Tibial nerve (tissue), 3 donors: Measurements from ENCODE around the gene CYP26B1.

Experiments
- POLR2A ChIP-seq, 2 donors: fragments of 450-650 bp; IDR thresholded peaks; one replicate each; pipeline ENCODE4 v1.6.1; 2017; ENCODE audit warnings: antibody characterized with exemption in 2 of 2, mild to moderate bottlenecking in 2 of 2, moderate library complexity in 2 of 2
- TF ChIP-seq, protein P1 (sequence below), 5 experiments: fragments of 200-600 bp in 3 of 5; fragments of 450-650 bp in 2 of 5; sonication (generic) in 3 of 5; IDR thresholded peaks; one replicate each; pipeline ENCODE4 v1.5.1; 2016 to 2019; ENCODE audit warnings: antibody characterized with exemption in 5 of 5, mild to moderate bottlenecking in 3 of 5, moderate library complexity in 2 of 5

GRCh38 chr2:72146347-72147302, 1.0 kb downstream of the CYP26B1 start:
- TF ChIP-seq, protein P1, sequence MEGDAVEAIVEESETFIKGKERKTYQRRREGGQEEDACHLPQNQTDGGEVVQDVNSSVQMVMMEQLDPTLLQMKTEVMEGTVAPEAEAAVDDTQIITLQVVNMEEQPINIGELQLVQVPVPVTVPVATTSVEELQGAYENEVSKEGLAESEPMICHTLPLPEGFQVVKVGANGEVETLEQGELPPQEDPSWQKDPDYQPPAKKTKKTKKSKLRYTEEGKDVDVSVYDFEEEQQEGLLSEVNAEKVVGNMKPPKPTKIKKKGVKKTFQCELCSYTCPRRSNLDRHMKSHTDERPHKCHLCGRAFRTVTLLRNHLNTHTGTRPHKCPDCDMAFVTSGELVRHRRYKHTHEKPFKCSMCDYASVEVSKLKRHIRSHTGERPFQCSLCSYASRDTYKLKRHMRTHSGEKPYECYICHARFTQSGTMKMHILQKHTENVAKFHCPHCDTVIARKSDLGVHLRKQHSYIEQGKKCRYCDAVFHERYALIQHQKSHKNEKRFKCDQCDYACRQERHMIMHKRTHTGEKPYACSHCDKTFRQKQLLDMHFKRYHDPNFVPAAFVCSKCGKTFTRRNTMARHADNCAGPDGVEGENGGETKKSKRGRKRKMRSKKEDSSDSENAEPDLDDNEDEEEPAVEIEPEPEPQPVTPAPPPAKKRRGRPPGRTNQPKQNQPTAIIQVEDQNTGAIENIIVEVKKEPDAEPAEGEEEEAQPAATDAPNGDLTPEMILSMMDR (IDR thresholded peaks at IDR 0.05): no peak
- TF ChIP-seq POLR2A (IDR thresholded peaks at IDR 0.05): no peak
